A673 (cell line): ENCODE data around the gene PTPN14. TPM values are rescaled to one million over a fixed set of nuclear protein-coding genes. Genes with fewer than 3 reads are reported as not detected.

Source experiments
- BruUV-seq: library from RNA; stranded (reverse); fragments of 400-500 nt; replicated peaks from 2 replicates; lab custom pipeline; 2021; lab: Mats Ljungman, UMichigan
- CTCF ChIA-PET: fragments of 300-600 bp; sonication (Branson Sonifier 250); formaldehyde crosslinking; loops from one replicate; lab custom pipeline; 2022; ENCODE audit warnings: antibody characterized with exemption; lab: Charles Lee
- POLR2A ChIA-PET: fragments of 300-600 bp; sonication (Branson Sonifier 250); formaldehyde crosslinking; loops from one replicate; lab custom pipeline; 2022; ENCODE audit warnings: antibody characterized with exemption; ENCODE audit not compliant: low non-redundant PET; lab: Charles Lee
- DNase-seq: peaks from one replicate; pipeline ENCODE4 v3.0.0-alpha.2; 2015; ENCODE audit warnings: low spot score
- H3K27ac ChIP-seq: fragments of 200-600 bp; sonication (generic); 2 replicates; pipeline ENCODE4 v1.5.1; 2016; ENCODE audit warnings: mixed run types, low read depth, mild to moderate bottlenecking, mixed read lengths, antibody characterized with exemption, low read length; ENCODE audit not compliant: poor library complexity, severe bottlenecking
- H3K27me3 ChIP-seq: fragments of 200-600 bp; sonication (generic); replicated peaks from 2 replicates; pipeline ENCODE4 v1.6.1; 2017; ENCODE audit warnings: mixed run types, low read depth, mild to moderate bottlenecking, mixed read lengths, antibody characterized with exemption, low read length; ENCODE audit not compliant: insufficient read depth, poor library complexity
- H3K36me3 ChIP-seq: fragments of 200-600 bp; sonication (generic); 2 replicates; pipeline ENCODE4 v1.6.1; 2016; ENCODE audit warnings: mixed run types, mild to moderate bottlenecking, mixed read lengths, antibody characterized with exemption, low read length; ENCODE audit not compliant: insufficient read depth, poor library complexity, severe bottlenecking
- H3K4me1 ChIP-seq: fragments of 200-600 bp; sonication (generic); 2 replicates; pipeline ENCODE4 v1.6.1; 2017; ENCODE audit warnings: mixed run types, mild to moderate bottlenecking, mixed read lengths, antibody characterized with exemption, low read length; ENCODE audit not compliant: insufficient read depth, poor library complexity, severe bottlenecking
- H3K4me3 ChIP-seq: fragments of 200-600 bp; sonication (generic); 2 replicates; pipeline ENCODE4 v1.5.1; 2016; ENCODE audit warnings: low read depth, mixed run types, mild to moderate bottlenecking, mixed read lengths, low read length; ENCODE audit not compliant: poor library complexity, severe bottlenecking
- H3K9me3 ChIP-seq: fragments of 200-600 bp; sonication (generic); 2 replicates; pipeline ENCODE4 v1.6.1; 2016; ENCODE audit warnings: mixed run types, low read depth, mild to moderate bottlenecking, mixed read lengths, antibody characterized with exemption, low read length; ENCODE audit not compliant: poor library complexity, severe bottlenecking
- CTCF ChIP-seq: fragments of 300-800, 200-600 bp; sonication (generic); conservative IDR thresholded peaks from 2 replicates; pipeline ENCODE4 v1.5.1; 2017; ENCODE audit warnings: low read depth, mild to moderate bottlenecking, antibody characterized with exemption, low read length, moderate library complexity, mixed read lengths
- EZH2 ChIP-seq: fragments of 200-600 bp; sonication (generic); IDR thresholded peaks from 2 replicates; pipeline ENCODE4 v1.6.1; 2017; ENCODE audit warnings: borderline replicate concordance, low read depth, mild to moderate bottlenecking, mixed read lengths, antibody characterized with exemption, low read length; ENCODE audit not compliant: poor library complexity, severe bottlenecking
- intact Hi-C: fragments of 100-400 bp; cut with micrococcal nuclease; formaldehyde crosslinking; loops from one replicate; pipeline ENCODE4 v1.10.0; 2022; ENCODE audit not compliant: unreplicated experiment
- total RNA-seq: library from RNA; stranded (reverse); gene quantifications from 2 replicates; pipeline ENCODE4 v1.2.3, GENCODE V29; 2021

Gene PTPN14
- total RNA-seq, 1 experiment from 2014 or later, result 114 TPM

- Histone ChIP-seq H3K9me3 (no peaks in the 10 kb centered on the region), H3K27me3 (no peaks in the 10 kb centered on the region), H3K4me1 (peaks cover 6% of the 10 kb centered on the region), H3K4me3 (no peak overlapping the region), H3K36me3 (no peaks in the 10 kb centered on the region), H3K27ac (no peak overlapping the region)
- no TSS peak for BruUV-seq
- ChIA-PET POLR2A (no interaction called here), CTCF (interaction anchor here (0.9 to 2.9 kb wide), 2 partner anchors 12 to 16 kb away, joined by 3 to 10 read pairs; no protein-coding TSS in a partner anchor)
- no peak for TF ChIP-seq CTCF
- TF ChIP-seq EZH2, result no peak
- intact Hi-C loops, result no loop called here
- DNase-seq, result no peak
These were observed 234.8 kb downstream of the PTPN14 start for GRCh38 chr1:214316593-214316992.

- POLR2A ChIA-PET, result no interaction called here
- DNase-seq, result no peak
- Histone ChIP-seq H3K4me1 (peaks cover 12% of the 10 kb centered on the region), H3K36me3 (no peaks in the 10 kb centered on the region), H3K9me3 (no peaks in the 10 kb centered on the region), H3K27me3 (no peaks in the 10 kb centered on the region), H3K27ac (no peak overlapping the region), H3K4me3 (no peak overlapping the region)
- intact Hi-C loops, result no loop called here
- CTCF ChIA-PET, result no interaction called here
- TF ChIP-seq CTCF, result no peak
- TF ChIP-seq EZH2, result no peak
- BruUV-seq, result no TSS peak
These were observed 237.1 kb downstream of the PTPN14 start for GRCh38 chr1:214314178-214314843.

- Histone ChIP-seq H3K36me3 (no peaks in the 10 kb centered on the region), H3K4me1 (peaks cover 7% of the 10 kb centered on the region), H3K27me3 (no peaks in the 10 kb centered on the region), H3K9me3 (no peaks in the 10 kb centered on the region), H3K4me3 (no peak overlapping the region), H3K27ac (no peak overlapping the region)
- ChIA-PET CTCF (interaction anchor here (0.6 kb wide), 1 partner anchor 836 kb away, joined by 6 read pairs; no protein-coding TSS in a partner anchor), POLR2A (no interaction called here)
- TF ChIP-seq CTCF (no peak), EZH2 (no peak)
- no peak for DNase-seq
- BruUV-seq, result no TSS peak
- intact Hi-C loops, result no loop called here
These were observed 238.8 kb downstream of the PTPN14 start for GRCh38 chr1:214312530-214313051.
